Left lung (tissue), 10 donors: Measurements from ENCODE around the gene CDCA3. TPM values are rescaled to one million over a fixed set of nuclear protein-coding genes. Genes with fewer than 3 reads are reported as not detected.

Experiments
- ATAC-seq: fragments of 200-7000 bp; cut with Tn5 transposase; one replicate; pipeline ENCODE4 v1.9.1; 2020; ENCODE audit warnings: moderate library complexity
- DNase-seq, 4 donors: peaks; one replicate each; pipeline ENCODE4 v3.0.0-alpha.2; 2013 to 2020
- H3K27ac ChIP-seq, 2 donors: fragments of 200-600 bp; sonication (generic) in 1 of 2; one replicate each; pipeline versions ENCODE4 v1.5.0 to v1.8.0; 2020 to 2021
- H3K27me3 ChIP-seq, 2 donors: fragments of 200-600 bp; sonication (generic) in 1 of 2; one replicate each; pipeline versions ENCODE4 v1.5.0 to v1.8.0; 2020 to 2021
- H3K36me3 ChIP-seq, 2 donors: fragments of 200-600 bp; sonication (generic) in 1 of 2; one replicate each; pipeline versions ENCODE4 v1.5.0 to v1.8.0; 2020 to 2021
- H3K4me1 ChIP-seq, 2 donors: fragments of 200-600 bp; one replicate each; pipeline ENCODE4 v1.8.0; 2021
- H3K4me3 ChIP-seq, 2 donors: fragments of 200-600 bp; sonication (generic) in 1 of 2; one replicate each; pipeline versions ENCODE4 v1.5.0 to v1.8.0; 2020 to 2021; ENCODE audit warnings: mild to moderate bottlenecking in 1 of 2
- H3K9me3 ChIP-seq, 2 donors: fragments of 200-600 bp; sonication (generic) in 1 of 2; one replicate each; pipeline versions ENCODE4 v1.5.0 to v1.8.0; 2020 to 2021
- intact Hi-C, 2 donors: fragments of 100-400 bp; cut with DNase I; formaldehyde crosslinking; loops; one replicate each; pipeline versions ENCODE4 v1.11.2 to v1.14.2; 2022
- polyA plus RNA-seq, 6 donors: library from polyadenylated mRNA; unstranded; fragments of 120-200 nt; gene quantifications; one replicate each; pipeline ENCODE4 v1.2.1, GENCODE V29; 2013; ENCODE audit not compliant: insufficient read length in 6 of 6
- total RNA-seq, 2 donors: library from RNA; stranded (reverse); fragmentation: NEBNext Ultra II Directional; extraction: Animal tissue kit (Norgen Biotek cat#: 25700); gene quantifications; one replicate each; pipeline ENCODE4 v1.2.1, GENCODE V29; 2021
- TF ChIP-seq, protein P1 (sequence below), 2 donors: fragments of 200-600 bp; sonication (generic) in 1 of 2; IDR thresholded peaks; one replicate each; pipeline versions ENCODE4 v1.5.0 to v1.8.0; 2021; ENCODE audit warnings: antibody characterized with exemption in 2 of 2
- donor health status: DM: no; HTN: yes; CAD: no.
- donor health status: DM: no; HTN: no; CAD: no.

Gene CDCA3
- total and polyA plus RNA-seq, 8 donors: 2.0 to 59.2 (median 28.2) TPM

- ATAC-seq: no peak
- peaks cover 0 to 18% of the 10 kb centered on the region in 2 donors for H3K27me3 ChIP-seq
- H3K27ac ChIP-seq: no peak overlapping the region
- H3K4me1 ChIP-seq: peaks cover 0 to 20% of the 10 kb centered on the region in 2 donors
- intact Hi-C loops: no loop called here
- no peak overlapping the region for H3K4me3 ChIP-seq
- no peaks in the 10 kb centered on the region for H3K9me3 ChIP-seq
- TF ChIP-seq, protein P1, sequence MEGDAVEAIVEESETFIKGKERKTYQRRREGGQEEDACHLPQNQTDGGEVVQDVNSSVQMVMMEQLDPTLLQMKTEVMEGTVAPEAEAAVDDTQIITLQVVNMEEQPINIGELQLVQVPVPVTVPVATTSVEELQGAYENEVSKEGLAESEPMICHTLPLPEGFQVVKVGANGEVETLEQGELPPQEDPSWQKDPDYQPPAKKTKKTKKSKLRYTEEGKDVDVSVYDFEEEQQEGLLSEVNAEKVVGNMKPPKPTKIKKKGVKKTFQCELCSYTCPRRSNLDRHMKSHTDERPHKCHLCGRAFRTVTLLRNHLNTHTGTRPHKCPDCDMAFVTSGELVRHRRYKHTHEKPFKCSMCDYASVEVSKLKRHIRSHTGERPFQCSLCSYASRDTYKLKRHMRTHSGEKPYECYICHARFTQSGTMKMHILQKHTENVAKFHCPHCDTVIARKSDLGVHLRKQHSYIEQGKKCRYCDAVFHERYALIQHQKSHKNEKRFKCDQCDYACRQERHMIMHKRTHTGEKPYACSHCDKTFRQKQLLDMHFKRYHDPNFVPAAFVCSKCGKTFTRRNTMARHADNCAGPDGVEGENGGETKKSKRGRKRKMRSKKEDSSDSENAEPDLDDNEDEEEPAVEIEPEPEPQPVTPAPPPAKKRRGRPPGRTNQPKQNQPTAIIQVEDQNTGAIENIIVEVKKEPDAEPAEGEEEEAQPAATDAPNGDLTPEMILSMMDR (IDR thresholded peaks at IDR 0.05): no peak
- no peak for DNase-seq
- H3K36me3 ChIP-seq: peaks cover 0 to 5% of the 10 kb centered on the region in 2 donors
These were observed 32.9 kb downstream of the CDCA3 start for GRCh38 chr12:6818222-6818621.

- intact Hi-C loops: no loop called here
- no peaks in the 10 kb centered on the region for H3K9me3 ChIP-seq
- H3K4me3 ChIP-seq: no peak overlapping the region
- ATAC-seq (no peak), DNase-seq (no peak)
- peaks cover 0 to 5% of the 10 kb centered on the region in 2 donors for H3K36me3 ChIP-seq
- H3K4me1 ChIP-seq: peaks cover 0 to 20% of the 10 kb centered on the region in 2 donors
- H3K27me3 ChIP-seq: peaks cover 0 to 14% of the 10 kb centered on the region in 2 donors
- no peak overlapping the region for H3K27ac ChIP-seq
- TF ChIP-seq, protein P1 (IDR thresholded peaks at IDR 0.05): no peak
These were observed 33.4 kb downstream of the CDCA3 start for GRCh38 chr12:6817662-6818157.

- Histone ChIP-seq H3K36me3 (peaks cover 0 to 5% of the 10 kb centered on the region in 2 donors), H3K4me3 (no peak overlapping the region), H3K9me3 (no peaks in the 10 kb centered on the region), H3K27ac (no peak overlapping the region), H3K27me3 (peaks cover 0 to 8% of the 10 kb centered on the region in 2 donors), H3K4me1 (peaks cover 0 to 16% of the 10 kb centered on the region in 2 donors)
- intact Hi-C loops: no loop called here
- TF ChIP-seq, protein P1 (IDR thresholded peaks at IDR 0.05): no peak
- ATAC-seq: no peak
- no peak for DNase-seq
These were observed 34.0 kb downstream of the CDCA3 start for GRCh38 chr12:6817098-6817497.

DNA sequence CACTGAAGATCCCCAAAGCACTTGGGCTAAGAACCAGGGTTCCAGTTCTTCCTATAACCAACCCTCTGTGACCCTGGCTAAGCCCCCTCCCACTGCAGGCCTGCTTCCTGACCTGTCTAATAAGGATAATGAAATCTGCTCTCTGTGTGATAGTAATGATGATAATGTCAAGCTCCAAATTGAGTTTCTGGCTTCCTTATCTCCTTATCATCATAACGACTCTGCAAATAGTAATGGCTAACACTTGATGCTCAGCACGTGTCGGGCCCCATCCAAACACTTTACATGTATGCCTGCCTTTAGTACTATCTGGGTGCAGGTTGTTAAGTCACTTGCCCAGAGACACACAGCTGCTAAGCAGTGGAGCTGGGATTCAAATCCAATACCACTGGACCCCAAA, 34.5 kb downstream of the CDCA3 start:
- Histone ChIP-seq H3K27ac (no peak overlapping the region), H3K27me3 (peaks cover 0 to 3% of the 10 kb centered on the region in 2 donors), H3K9me3 (no peaks in the 10 kb centered on the region), H3K4me1 (peaks cover 0 to 11% of the 10 kb centered on the region in 2 donors), H3K4me3 (no peak overlapping the region), H3K36me3 (peaks cover 0 to 5% of the 10 kb centered on the region in 2 donors)
- DNase-seq: no peak
- no peak for ATAC-seq
- intact Hi-C loops: no loop called here
- TF ChIP-seq, protein P1 (IDR thresholded peaks at IDR 0.05): no peak

DNA sequence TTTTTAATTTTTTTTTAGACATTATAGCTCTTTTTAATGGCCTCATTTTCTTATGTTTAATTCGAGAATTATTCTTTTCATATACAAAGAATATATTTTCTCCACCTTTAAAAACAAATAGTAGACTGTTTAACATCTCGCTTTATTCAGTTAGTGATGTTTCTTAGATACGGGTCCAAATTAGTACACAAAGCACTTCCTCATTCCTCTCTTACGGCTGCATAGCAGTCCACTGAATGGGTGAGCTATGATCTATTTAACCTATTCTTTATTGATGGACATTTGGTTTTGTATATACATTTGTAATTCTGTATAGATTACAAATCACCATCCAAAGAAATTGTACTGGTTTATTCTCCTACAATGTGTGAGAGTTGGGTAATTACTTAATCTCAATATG, 37.7 kb downstream of the CDCA3 start:
- no peak overlapping the region for H3K4me3 ChIP-seq
- peaks cover 0 to 5% of the 10 kb centered on the region in 2 donors for H3K36me3 ChIP-seq
- H3K4me1 ChIP-seq: peaks cover 0 to 3% of the 10 kb centered on the region in 2 donors
- ATAC-seq: no peak
- TF ChIP-seq, protein P1 (IDR thresholded peaks at IDR 0.05): no peak
- no peaks in the 10 kb centered on the region for H3K9me3 ChIP-seq
- DNase-seq: no peak
- no peaks in the 10 kb centered on the region for H3K27me3 ChIP-seq
- intact Hi-C loops: no loop called here
- no peak overlapping the region for H3K27ac ChIP-seq
